DMS53 treated with DMSO at 0.1 percent for 48 hours (cell line): Measurements from ENCODE around the gene MTFP1.
"Not testable (repeated sequence)": the region's sequence is repeated elsewhere in the genome, so short reads cannot be mapped to it uniquely, and the experiment has no call there.

Experiments
- DNase-seq: peaks from one replicate; lab custom pipeline; 2025; ENCODE audit not compliant: unreplicated experiment; lab: John Stamatoyannopoulos, UW

Gene MTFP1

GRCh38 chr22:30425327-30425615 lies 297 bp upstream of the MTFP1 start:
- peak; percentile 15 for DNase-seq

DNA sequence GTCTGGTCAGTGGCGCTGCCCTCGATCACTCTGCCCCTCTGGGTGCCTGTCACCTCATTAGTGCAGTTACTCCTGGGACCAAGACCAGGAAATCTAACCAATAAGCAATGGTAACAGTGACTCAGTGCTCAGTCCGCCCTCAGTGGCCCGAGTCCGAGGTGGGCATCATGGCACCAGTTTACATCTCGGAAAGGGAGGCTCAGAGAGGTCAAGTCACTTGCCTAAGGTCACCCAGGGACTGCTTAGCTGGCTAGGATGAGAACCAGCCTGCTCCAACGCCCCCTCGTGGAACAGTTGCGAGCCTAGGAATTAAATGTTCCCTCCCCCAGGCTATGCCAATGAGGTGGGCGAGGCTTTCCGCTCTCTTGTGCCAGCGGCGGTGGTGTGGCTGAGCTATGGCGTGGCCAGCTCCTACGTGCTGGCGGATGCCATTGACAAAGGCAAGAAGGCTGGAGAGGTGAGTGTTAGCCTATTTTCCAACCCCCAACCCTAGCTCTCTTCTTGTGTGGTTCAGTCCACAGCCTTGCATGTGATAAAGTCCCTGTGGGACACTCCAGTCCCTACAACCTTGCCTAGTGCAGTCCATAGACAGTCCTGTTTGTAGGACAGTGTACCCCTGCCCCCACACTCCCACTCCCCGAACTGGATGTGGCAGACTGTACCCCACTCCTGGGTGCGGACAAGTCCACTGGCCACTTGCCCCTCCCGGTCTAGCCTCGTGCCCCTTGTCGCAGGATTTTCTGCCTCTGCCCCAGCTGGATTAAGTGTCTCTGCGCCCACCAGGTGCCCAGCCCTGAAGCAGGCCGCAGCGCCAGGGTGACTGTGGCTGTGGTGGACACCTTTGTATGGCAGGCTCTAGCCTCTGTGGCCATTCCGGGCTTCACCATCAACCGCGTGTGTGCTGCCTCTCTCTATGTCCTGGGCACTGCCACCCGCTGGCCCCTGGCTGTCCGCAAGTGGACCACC lies 1.1 kb downstream of the MTFP1 start:
- DNase-seq: peak; percentile 2

GRCh38 chr22:30427871-30428270 lies 2.3 kb downstream of the MTFP1 start:
- DNase-seq: no peak

- no peak for DNase-seq
Observed at GRCh38 chr22:30429887-30430286, 4.3 kb downstream of the MTFP1 start.

DNA sequence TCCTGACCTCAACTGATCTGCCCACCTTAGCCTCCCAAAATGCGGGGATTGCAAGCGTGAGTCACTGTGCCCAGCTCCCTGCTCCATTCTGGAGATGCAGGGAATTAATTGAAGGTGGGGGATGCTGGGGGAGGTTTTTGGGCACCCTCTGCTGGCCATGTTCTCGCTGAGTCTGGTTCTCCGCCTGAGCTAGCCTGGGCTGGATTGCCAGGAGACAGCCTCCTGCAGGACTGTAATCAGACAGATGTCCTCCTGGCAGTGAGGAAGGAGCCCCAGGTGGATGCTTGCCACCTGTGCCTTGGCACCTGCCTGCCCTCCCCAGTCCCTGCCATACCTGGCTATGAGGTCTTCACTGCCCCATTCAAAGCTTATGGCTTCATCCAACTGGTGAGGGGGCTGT lies 5.4 kb downstream of the MTFP1 start:
- DNase-seq: no peak

GRCh38 chr22:30432096-30432495 lies 6.5 kb downstream of the MTFP1 start:
- DNase-seq: no peak

GRCh38 chr22:30432520-30432919 lies 7.0 kb downstream of the MTFP1 start:
- no peak for DNase-seq

DNA sequence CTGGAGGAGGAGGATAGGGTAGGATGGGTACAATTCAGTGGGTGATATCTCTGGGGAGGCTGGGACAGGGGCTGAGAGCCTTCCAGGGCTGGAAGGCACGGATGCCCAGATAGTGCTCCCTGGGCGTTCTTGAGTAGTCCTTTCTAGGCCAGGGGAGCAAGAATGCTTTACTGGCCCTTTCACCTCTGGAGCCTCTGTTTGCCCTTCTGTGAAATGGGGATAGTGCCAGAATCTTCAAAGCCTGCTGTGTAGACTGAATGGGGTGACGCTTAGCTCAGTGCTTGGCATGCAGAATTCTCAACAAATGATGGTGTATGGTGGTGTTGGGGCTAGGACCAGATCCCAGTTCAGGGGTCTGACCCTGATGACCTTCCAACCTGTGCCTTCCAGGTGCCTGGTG lies 7.7 kb downstream of the MTFP1 start:
- no peak for DNase-seq

GRCh38 chr22:30433773-30434172 lies 8.2 kb downstream of the MTFP1 start:
- no peak for DNase-seq

DNA sequence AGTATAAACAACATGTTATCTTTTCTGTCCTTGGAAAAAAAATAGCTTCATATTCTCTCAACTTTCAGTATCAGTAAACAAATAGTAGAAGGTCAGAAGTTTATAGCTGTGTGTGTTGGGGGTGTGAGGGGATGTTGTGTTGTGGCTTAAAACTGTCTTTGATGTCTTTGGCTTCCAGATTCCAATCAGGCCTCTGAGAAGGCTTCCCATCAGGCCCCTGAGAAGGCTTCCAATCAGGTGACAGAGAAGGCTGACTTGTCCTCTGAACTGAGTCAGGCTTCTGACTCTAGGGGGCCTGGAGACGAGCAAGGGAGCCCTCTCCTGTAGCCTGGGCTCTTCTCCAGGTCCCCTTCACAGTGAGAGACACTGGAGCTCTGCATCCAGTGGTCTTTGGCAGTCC lies 9.3 kb downstream of the MTFP1 start:
- DNase-seq: no peak

DNA sequence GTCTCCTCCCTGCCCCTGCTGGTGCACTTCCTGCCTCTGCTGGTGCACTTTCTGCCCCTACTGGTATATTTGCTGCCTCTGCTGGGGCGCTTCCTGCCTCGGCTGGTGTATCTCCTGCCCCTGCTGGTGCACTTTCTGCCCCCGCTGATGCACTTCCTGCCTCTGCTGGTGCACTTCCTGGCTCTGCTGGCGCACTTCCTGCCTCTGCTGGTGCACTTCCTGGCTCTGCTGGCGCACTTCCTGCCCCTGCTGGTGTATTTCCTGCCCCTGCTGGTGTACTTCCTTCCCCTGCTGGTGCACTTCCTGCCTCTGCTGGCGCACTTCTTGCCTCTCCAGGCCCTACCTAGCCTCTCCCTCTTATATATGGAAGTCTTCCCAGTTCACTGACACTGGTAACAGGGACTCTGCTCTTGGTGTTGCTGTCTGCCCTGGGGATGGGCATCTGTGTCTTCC lies 10.1 kb downstream of the MTFP1 start:
- no peak for DNase-seq

- DNase-seq: no peak
Observed at GRCh38 chr22:30436196-30436595, 10.6 kb downstream of the MTFP1 start.

GRCh38 chr22:30438559-30438958 lies 13.0 kb downstream of the MTFP1 start:
- no peak for DNase-seq

- DNase-seq: no peak
Observed at GRCh38 chr22:30439226-30439625, 13.7 kb downstream of the MTFP1 start.

- DNase-seq: no peak
Observed at GRCh38 chr22:30439836-30440235, 14.3 kb downstream of the MTFP1 start.

- DNase-seq: no peak
Observed at GRCh38 chr22:30441088-30441487, 15.5 kb downstream of the MTFP1 start.

DNA sequence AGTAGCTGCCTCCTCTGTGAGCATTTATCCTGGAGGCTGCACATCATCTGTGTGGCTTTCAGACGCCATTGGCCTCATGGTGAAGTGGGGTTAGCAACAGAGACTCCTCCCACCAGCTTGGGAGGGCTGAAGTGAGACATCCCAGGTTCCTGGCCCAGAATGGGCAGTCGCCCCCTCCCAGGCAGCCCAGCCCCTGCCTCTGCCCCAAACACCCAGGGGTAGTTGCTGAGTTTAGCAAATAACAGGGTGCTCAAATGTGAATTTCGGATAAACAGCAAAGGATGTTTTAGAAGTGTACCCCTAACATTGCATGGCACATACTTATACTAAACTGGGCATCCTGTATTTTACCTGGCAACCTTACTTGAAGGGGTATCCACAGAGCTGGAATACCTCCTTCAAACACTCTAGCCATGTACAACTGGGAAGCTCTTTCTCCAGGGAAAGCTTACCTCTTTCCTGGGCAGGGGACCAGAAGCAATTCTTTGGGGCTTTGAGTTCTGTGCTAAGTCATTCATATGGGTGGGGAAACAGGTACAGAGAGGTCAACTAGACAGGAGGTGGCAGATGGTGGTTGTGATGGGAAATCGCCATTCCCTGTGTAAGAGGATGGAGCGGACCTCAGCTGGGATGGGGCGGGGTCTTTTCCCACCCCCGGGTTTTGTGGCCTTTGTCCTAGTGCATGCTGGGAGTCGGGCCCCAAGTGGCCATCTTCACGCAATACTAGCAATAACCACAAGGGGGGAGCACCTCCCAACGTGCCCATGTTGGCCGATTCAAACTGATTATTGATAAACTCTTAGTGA lies 19.3 kb downstream of the MTFP1 start:
- DNase-seq: peak; percentile 0

- DNase-seq: no peak
Observed at GRCh38 chr22:30445438-30446145, 20.0 kb downstream of the MTFP1 start.

- DNase-seq: no peak
Observed at GRCh38 chr22:30447656-30448055, 22.1 kb downstream of the MTFP1 start.

DNA sequence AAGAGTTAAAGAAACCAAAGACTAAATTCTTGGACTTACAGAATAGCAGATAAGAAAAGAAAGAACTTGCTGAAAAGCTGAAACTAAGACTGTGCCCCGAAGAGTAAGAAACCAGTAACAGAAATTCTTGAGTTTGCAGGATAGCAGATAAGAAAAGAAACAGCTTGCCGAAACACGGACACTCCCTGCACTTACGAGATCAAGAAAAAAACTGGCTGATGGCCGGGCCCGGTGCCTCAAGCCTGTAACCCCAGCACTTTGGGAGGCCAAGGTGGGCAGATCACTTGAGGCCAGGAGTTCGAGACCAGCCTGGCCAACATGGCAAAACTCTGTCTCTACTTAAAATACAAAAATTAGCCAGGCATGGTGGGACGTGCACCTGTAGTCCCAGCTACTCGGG lies 25.9 kb downstream of the MTFP1 start:
- not testable (repeated sequence) for DNase-seq

DNA sequence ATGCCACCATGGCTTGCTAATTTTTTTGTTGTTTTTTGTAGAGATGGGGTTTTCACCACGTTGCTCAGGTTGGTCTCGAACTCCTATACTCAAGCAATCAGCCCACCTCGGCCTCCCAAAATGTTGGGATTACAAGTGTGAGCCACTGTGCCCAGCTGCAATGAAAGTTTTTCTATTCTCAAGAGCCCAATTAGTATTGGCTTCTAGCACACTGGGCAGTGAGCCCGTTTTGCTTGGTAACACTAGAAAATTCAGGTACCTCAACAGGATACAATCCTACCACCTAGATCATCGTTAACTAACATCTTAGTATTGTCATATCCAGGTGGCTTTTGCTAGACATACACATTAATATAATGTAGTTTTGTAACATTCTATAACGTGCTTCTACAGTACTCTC lies 27.3 kb downstream of the MTFP1 start:
- no peak for DNase-seq
